Activated CD4-positive, alpha-beta T cell treated with anti-CD3 and anti-CD28 coated beads for 1 hour (primary cell): ENCODE data around the gene DNAJC5.

Experiments used
- DNase-seq: peaks from one replicate; pipeline ENCODE4 v3.0.0-alpha.2; 2020

The DNAJC5 gene

DNA sequence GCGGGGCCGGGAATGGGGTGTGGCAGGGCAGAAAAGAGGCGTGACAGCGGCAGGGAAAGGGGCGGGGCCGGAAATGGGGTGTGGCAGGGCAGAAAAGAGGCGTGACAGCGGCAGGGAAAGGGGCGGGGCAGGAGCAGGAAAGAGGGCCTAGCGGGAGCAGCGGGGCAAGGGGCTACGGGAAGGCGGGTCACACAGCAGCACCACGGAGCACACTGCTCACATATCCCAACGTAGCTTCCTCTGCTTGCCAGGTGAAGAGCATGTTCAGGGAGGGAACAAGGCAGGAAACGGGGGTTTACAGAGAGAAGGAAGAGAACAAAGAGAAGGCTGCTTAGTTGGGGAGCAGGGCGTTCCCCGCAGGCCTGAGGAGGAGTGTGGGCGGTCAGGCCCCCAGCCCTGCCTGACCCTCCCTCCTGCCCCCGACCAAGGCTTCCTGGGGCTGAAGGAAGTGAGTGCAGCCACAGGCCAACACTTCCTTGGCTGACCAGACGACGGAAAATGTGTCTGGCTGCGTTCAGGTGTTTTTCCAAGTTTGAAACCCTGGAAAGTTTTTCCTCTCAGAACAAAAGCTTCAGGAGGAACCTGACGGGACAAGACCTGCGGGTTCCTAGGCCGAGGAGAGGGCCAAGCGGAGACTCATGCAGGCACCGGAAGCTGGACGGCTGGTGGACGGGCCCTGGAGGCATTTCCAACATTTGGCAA, 47.5 kb downstream of the DNAJC5 start:
- DNase-seq: no peak

DNA sequence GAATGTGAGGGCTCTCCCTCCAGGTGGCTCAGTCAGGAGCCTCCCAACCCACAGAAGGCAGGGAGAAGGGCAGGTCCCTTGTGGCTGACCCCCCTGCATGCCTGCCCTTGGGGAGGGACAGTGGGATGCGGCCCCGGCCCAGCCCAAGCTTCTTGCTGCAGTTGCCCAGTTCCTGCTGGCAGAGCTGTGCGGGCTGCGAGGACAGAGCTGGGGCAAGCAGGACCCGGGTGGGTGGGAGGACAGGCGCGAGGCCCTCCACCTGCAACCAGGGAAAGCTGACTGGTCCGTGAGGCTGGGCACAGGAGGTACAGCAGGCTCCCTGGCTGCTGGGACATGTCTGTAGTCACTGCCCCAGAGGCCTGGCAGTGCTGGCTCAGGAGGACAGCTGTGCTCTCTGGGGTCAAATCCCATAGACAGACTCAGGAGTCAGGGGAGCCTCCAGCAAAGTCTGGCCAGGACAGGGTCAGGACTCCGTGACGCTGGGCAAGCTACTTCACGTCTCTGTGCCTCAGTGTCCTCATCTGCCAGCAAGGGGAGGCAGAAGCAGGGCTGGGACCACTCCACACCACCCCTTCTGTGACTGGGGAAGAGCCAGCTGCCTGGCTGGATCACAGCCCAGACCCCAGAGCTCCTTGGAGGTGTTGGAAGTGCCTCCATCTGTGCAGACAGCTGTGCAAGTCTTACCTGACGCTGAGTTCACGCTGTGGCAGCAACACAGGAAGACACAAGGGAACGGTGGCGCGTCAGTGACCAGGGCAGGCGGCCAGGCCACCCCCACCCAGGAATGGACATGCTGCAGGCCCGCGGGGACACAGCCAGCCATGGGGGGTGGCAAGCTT, 48.3 kb downstream of the DNAJC5 start:
- no peak for DNase-seq

DNA sequence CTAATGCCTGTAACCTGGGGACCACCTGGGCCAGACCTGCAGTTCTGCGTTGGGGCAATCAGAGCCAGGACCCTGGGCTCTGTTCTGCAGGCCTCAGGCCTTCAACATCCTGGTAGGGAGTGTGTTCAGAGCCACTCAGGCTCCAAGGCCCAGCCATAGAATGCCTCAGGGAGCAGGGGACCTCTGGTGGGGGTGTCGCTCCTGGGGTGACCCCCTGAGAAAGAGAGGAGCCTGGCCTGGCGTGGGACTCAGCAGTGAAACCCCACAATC, 48.8 kb downstream of the DNAJC5 start:
- no peak for DNase-seq

DNA sequence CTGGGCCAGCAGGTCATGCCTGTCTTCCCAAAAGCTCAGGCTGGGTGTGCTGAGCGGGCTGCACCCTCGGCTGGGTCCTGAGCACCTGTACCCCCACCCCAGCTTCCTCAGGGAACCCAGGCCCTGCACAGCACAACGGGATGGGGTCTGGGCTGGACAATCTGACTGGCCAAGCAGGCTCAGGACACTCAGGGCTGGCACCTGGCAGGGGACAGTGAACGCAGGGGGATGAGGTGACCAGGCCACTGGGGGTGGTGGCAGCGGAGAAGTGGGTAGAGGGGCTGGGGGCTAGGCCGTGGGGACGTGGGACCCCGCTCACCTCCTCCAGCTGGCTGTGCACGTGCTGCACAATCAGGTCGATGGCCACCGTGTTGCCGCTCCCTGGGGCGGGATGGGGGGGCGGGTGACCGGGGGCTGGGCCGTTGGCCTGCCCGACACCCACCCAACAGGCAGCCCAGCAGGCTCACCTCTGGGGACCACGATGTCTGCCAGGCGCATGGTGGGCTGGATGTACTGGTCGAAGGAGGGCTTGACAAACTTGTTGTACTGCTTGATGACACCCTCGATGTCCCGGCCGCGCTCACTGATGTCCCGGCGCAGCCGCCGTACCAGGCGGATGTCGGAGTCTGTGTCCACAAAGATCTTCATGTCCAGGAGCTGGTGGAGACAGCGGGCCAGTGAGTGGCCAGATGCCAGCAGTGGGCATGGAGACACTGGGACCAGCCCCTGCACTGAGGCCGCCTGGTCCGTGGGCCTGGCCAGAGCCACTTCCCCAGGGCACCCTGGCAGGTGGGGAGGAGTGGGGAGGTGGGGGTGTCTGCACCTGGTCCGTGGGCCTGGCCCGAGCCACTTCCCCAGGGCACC, 49.4 kb downstream of the DNAJC5 start:
- no peak for DNase-seq

DNA sequence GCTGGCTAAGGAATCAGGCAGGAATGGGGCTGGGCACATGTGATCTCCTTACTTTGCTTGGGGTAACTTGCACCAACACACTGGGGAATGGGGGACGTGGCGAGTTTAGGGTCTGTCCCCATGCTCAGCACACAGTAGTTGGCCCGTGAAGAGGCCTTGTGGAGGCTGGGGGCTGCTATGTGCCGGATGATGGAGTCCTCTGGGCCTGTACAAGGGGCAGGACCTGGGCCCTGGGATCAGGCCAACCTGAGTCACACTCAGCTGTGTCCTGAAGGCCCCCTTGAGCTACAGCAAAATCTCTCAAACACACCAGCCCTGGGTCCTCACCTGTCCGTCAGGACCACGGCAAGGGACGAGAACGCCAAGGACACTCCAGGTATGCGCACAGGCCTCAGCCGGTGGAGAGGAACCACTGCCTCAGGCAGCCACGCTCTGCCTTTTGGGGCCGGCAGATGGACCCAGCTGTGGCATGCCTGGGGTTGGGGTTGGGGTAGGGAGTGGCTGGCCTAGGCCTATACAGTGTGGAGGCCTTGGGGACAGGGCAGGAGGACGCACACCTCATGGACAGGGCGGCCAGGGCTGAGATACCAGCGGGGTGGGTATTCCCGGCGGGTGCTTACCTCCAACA, 50.2 kb downstream of the DNAJC5 start:
- DNase-seq: no peak

DNA sequence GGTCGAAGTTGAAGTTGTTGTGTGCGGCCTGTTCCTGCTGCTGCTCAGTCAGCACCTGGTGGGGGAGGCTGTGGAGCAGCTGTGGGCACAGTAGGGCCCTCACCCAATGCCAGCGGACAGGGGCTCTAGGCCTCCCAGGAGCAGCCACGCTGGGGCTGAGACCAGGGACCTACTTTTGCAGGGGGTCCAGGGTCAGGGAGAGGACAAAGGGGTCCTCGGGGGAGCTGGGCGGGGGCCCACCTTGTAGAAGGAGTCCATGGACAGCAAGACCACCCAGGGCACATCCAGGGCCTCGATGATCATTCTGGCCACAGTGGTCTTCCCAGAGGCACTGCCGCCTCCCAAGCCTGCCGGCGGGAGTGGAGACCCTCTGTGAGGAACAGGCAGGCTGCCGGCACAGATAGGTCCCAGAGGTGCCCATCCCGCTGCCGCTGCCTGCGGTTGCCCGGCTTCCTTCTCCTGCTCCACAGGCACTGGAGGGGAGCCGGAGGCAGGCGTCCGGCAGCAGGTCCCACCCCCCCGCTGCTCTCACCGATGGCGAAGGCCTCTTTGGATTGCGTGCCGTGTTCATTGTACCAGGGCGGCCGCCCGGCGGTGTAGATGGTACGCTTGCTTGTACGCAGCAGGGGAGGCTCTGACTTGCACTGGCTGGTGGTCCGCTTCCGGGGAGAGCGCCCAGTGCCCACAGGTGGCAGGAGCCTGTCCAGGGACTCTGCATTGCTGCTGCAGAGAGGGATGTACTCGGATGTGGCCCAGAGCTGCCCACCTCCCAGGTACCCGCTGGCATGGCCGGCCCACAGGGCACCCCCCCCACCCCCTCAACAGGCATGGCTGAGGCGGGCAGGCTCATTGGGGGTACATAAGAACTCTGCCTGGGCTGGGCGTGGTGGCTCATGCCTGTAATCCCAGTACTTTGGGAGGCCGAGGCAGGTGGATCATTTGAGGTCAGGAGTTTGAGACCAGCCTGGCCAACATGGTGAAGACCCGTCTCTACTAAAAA, 51.3 kb downstream of the DNAJC5 start:
- DNase-seq: no peak

DNA sequence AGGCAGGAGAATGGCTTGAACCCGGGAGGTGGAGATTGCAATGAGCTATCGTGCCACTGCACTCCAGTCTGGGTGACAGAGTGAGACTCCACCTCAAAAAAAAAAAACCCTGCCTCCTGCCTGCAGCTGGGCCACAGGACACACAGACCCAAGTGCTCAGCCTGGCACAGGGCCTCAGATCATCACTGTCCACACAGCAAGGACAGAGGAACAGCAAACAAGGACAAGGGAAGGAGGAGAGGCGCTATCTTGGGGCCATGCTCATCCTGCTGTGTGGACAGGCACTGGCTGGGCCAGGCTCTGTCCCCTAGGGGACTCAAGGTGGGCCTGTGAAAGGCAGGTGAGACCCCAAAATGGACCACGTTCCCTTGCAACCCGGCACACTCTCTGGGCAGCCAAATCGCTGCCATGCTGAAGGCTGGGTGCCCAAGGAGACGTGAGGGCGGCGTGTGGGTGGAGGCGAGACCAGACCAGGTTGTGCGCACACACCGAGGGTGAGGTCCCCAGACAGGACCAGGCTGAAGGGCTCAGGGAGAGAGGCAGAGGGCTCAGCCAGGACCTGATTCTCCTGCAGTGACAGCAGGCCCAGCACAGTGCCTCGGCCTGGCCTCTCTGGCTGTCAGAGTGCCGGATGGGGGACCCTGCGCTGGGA, 52.2 kb downstream of the DNAJC5 start:
- no peak for DNase-seq

DNA sequence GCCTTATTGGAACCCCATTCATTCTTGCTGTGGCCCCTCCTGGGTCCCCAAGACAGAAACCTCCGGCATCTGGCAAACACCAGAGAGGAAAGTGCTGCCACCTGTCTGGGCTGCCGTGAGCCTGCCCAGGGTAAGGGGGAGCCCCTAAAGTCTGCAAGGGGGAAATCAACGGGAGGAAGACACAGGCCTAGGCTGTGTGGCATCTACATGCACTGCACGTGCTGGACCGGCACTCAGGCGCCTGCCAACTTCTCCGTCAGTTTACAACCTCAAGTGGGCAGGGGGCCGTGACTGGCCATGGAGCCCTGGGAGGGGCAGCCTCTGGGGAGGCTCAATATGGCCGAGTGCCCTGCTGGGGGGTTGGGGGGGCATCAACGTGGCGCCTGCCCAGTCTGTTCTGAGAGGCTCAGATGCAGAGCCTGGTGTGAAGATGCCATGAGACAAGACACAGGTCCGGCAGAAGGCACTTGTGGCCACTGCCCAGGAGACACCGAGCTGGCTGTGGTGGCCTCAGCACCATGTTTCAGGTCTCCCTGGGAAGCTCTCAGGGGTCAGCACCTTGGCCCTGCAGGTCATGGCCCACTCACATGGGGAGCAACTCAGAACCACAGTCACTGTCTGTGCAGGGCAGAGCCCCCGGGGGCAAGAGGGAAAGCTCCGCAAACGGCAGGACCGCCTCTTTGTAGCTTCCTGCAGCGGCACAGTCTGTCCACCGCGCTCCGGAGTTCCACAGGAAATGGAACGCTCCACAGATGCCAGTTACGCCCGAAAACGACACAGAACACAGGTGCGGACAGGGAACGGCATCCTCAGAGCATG, 52.9 kb downstream of the DNAJC5 start:
- DNase-seq: no peak

DNA sequence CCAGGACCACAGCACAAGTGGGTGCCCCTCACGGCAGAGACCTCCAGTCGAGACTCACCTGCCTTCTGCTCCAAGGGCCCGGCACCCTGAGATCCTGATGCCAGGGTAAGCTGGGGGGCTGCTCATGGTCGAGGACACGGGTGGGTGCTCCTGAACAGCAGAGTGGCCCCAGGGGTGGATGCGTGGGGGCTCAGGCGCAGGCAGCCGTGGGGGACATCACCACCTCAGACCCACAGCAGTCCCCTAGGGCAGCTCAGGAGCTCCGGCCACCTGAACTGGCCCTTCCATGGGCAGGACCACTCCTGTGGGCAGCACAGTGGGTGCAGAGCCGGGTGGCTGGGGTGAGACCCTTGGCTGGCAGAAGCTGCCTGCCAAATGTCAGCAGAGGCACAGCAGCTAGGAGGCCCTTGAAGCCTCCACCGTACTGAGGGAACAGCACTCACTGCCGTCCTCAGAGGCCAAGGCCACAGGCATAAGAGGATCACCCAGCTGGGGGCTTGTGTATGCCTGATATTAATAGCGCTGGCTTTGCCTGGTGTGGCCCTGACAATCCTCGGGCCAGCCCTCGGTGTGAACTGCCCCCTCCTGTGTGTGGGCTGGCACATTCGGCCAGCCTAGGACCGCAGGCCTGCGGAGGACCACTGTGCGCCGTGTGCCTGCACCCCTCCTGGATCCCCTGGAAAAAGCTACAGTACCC, 55.9 kb downstream of the DNAJC5 start:
- no peak for DNase-seq

DNA sequence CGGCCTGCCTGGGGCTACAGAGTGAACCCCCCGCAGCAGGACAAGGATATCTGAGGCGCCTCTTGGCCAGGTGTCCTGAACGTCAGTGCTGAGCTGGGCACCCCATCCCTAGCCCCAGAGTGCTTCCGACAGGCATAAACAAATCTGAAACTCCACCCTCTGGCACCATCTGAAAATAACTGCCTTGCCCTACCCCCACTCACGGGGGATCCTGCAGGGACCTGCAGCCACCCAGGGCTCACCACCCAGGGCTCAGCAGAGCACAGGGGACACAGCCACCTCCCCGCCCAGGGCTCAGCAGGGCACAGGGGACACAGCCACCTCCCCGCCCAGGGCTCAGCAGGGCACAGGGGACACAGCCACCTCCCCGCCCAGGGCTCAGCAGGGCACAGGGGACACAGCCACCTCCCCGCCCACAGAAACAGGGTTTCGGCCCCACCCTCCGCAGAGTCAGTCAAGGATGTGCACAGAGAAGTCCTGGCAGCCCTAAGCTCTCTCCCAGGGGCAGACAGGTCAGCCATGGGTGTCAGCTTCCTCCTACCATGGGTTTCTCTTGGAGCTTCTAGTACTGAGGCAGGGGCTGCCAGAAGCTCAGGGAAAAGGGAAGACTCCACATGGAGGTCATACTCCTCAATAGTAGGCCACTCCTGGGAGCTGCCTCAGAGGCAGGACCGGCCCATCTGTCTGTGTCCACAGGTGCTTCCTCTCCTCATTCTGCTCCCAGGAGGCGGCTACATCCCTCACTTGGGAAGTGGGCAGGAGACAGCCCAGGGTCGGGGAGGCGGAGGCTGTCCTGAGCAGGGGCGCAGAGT, 56.7 kb downstream of the DNAJC5 start:
- no peak for DNase-seq

DNA sequence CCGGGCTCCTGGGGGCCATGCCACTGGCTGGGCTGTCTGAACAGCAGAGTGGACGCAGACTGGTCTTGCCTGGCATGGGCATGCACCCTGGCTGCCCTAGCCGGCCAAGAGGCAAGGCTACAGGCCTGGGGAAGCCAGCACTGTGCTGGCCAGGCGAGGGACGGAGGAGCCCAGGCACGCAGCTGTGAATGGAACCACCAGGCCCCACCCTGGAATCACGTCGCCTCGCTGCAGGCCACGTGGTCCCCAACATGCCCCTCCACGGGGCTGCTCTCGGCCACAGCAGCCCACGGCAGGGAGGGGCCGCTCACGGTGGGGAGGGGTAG, 57.2 kb downstream of the DNAJC5 start:
- DNase-seq: no peak

DNA sequence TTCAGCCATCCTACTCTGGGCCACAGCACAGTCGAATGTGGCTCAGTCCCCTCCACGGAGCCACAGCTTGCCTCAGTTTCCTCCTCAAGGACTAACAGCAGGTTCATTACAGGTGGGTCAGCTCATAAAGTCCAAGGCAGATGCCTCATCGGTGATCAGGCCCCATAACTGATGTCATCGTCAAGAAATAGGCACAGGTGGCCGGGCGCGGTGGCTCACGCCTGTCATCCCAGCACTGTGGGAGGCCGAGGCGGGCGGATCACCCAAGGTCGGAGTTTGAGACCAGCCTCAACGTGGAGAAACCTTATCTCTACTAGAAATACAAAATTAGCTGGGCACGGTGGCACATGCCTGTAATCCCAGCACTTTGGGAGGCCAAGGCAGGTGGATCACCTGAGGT, 57.8 kb downstream of the DNAJC5 start:
- no peak for DNase-seq

DNA sequence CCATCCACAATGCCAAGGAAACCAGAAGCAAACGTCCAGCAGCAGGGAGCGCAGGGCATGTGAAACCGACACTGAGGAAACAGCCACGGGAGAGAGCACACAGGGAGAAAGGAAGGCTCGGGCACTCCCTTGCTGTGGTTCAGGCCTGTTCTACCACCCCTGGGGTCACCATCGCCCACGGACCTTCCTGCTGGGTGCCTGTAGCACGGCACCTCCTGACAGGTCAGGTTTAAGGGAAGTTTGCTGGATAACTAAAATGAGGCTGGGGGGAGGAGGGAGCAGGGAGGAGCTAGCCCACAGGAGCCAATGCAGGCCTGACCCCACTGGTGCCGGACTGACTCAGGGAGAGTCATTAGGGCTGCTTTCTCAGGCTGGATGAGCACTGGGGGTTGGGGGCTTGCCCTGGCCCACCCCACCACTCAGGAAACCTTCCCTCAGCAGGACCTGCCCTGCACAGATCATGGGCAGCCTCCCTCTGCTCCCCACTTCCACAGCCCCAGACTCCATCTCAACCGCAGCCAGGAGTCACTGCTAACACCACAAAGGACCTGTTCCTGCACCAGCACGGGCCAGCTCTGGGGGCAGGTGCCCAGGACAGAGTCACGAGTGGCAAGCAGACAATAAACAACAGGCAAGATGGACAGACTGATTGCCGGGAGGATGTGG, 59.0 kb downstream of the DNAJC5 start:
- DNase-seq: no peak

DNA sequence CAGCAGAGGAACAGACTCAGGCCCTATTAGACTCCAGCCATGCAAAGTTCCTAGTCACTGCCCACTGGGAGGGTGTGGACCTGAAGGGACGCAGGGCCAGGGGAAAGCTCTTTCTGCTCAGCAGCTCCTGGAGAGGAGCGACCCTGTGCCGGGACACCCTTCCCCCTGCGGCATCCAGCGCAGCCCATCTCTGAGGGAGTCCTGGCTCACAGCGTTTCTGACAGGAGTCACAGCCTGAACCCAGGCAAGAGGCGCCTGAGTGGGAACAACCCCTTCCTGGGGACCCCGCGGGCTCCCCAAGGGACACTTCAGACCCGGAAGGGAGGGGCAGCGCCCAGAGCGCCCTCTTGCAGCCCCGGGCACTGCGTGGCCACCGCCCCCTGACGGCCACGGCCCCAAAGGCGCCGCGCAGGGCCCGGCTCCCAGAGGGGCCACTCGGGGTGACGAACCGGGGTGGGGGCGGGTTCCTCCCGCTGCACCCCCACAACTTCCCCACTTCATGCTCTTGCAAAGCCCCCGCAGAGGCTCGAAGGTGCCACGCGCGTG, 60.4 kb downstream of the DNAJC5 start:
- DNase-seq: no peak

DNA sequence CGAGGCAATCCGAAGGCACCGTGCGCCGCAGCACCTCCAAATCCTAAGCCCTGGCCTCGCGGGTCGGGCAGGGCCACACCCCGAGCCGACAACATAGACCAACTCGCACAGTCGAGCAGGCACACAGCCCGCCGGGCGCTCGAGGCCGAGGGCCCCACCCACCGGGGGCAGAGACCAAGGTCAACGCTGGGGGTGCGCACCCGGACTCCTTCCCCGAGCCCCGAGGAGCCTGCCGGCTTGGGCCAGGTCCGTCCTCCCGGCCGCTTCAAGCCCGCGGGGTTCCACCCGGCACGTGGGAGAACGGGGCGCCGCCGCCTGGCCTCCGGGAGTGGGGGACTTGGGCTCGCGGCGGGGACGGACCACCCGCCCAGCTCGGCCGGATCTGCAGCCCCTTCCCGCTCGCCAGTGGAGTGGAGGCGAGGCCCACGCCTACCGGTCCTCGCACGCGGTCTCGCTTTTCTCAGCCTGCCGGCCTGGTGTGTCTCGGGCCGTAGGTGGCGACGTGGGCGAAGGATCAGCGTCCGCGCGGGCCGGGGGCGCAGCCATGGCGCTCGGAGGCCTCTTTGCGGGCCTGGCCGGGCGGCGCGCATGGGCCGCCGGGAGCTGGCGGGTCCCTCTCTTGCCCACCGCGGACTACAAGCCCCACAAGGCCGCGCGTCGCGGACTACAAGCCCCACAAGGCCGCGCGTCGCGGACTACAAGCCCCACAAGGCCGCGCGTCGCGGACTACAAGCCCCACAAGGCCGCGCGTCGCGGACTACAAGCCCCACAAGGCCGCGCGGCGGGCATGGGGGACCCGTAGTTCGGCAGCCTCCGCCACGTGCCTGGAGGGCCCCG, 61.1 kb downstream of the DNAJC5 start, which contains the start of gene UCKL1:
UCKL1 (minus strand) TSS at position 590 of the 837 bp plus-strand sequence; CDS start at position 546, 44 bp downstream.
- DNase-seq: peak; percentile 86

DNA sequence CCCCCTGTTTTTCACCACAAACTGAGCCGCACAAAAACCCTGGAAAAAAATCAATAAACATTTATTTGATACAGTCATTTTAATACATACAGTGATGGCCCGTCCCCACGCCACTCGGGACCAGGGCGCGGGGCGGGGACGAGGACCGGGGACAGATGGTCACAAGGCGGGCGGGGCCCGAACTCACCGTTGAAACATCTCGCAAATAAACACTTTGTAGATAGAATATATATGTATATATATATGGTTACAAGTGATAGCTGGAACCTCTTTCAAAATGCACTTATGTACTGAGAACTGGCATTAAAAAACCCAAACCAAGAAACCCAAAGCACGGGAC, 61.7 kb downstream of the DNAJC5 start:
- DNase-seq: no peak

DNA sequence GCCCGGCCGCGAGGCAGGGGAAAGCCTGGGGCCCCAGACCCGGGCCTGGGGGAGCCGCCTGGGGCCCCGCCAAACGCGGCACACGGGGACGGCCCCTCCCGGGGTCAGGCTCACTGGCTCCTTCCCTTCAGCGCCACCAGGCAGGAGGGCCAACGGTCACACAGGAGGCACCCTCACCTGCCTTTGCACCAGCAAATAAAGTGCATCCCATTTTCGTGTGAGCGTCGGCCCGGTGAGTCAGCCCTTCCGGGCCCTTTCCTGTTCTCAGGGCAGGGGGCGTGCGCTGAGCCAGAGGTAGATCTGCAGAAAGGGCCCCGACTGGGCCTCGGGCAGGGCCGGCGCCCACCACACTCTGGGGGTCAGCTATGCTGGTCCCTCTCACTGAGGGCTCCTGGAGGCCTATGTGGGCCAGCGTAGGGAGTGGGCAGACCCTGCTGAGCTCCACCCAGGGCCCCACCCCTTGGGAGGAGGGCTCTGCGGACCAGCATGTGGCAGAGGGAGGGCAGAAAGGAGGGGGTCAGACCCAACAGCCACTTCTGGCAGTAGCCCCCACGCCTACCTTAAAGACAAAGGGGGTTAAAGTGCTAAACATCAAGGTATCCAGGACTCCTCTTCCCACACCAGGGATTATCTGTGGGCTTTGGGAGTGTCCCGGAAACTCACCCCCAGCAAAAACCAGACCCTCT, 62.2 kb downstream of the DNAJC5 start:
- DNase-seq: peak; percentile 62
